Measurements from ENCODE around the gene DENND4C.

DNA sequence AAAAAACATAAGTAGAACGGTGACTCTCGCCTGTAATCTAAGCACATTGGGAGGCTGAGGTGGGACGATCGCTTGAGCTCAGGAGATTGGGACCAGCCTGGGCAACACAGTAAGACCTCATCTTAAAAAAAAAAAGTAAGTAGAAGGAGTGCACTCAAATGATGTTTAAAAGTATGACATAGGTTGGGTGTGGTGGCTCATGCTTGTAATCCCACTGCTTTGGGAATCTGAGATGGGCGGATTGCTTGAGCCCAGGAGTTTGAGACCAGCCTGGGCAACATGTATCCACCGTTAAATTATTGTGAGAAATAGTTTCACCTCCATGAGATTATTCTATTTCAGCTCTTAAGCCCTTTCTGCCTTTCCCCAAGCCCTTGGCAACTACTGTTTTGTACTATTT is 11.2 kb downstream of the DENND4C start:
- TF ChIP-seq CTCF (IDR thresholded peaks at IDR 0.05) = no peak
- no peak for TF ChIP-seq POLR2A (IDR thresholded peaks at IDR 0.05)

Measured in testis (tissue), 2 donors.